Pulmonary artery endothelial cell (primary cell): ENCODE data around the gene CCL5. TPM values are rescaled to one million over a fixed set of nuclear protein-coding genes. Genes with fewer than 3 reads are reported as not detected.
"Not testable (repeated sequence)": the region's sequence is repeated elsewhere in the genome, so short reads cannot be mapped to it uniquely, and the experiment has no call there.

ENCODE experiments used
- DNase-seq: peaks from one replicate; pipeline ENCODE4 v3.0.0-alpha.2; 2011; ENCODE audit warnings: low read depth, low spot score
- total RNA-seq: library from RNA; depleted of rRNA; stranded (reverse); fragments of >200 nt; gene quantifications from 2 replicates; pipeline ENCODE4 v1.2.3, GENCODE V29; 2014

The CCL5 gene
- total RNA-seq, 1 donor from 2014 or later, result 0.13 TPM

DNA sequence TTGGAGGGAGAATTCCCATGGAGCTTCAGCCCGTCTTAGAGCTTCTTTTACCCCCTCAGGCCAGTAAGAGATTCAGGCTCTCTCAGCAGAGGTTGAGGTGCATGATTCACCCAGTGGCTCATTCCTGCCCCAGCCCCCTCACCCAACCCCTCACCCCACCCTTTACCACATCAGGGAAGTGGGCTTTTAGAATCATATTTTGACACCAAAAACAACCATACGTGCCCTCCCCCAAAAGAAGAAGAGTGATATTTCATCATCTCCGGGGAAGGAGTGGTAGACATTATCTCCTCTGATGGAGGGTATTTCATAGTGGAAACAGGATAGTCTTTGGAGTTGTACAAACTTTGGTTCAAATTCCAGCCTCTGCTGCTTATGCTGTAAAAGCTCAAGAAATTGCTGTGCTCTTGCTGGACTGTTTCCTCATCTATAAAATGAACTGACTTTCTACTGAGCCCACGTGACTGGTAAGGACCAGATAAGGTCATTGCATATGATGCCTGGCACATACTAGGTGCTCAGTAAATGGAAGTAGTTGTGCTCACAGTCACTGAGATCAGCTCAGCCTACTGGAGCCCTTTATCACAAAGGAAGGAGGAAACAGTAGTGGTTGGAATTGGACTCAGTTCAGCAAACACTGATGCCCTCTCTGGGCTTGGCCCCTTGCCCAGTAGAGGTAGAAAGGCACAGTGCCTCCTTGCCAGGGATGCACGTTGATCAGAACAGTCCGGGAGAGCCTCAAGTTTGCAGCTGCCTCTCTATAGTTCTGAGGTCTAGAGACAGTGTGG lies 18.3 kb upstream of the CCL5 start:
- no peak for DNase-seq

DNA sequence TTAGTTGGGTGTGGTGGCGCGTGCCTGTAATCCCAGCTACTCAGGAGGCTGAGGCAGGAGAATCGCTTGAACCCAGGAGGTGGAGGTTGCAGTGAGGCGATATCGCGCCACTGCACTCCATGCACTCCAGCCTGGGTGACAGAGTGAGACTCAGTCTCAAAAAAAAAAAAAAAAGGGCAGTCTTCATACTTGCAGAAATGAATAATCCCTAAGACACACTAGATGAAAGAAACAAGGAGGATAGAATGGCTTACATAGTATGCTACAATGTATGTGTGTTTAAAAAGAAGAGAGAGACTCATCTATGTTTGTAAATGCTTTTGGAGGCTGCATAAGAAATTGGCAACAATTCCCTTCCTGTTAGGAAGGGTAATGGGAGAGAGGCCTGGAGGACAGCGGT lies 17.6 kb upstream of the CCL5 start:
- not testable (repeated sequence) for DNase-seq

DNA sequence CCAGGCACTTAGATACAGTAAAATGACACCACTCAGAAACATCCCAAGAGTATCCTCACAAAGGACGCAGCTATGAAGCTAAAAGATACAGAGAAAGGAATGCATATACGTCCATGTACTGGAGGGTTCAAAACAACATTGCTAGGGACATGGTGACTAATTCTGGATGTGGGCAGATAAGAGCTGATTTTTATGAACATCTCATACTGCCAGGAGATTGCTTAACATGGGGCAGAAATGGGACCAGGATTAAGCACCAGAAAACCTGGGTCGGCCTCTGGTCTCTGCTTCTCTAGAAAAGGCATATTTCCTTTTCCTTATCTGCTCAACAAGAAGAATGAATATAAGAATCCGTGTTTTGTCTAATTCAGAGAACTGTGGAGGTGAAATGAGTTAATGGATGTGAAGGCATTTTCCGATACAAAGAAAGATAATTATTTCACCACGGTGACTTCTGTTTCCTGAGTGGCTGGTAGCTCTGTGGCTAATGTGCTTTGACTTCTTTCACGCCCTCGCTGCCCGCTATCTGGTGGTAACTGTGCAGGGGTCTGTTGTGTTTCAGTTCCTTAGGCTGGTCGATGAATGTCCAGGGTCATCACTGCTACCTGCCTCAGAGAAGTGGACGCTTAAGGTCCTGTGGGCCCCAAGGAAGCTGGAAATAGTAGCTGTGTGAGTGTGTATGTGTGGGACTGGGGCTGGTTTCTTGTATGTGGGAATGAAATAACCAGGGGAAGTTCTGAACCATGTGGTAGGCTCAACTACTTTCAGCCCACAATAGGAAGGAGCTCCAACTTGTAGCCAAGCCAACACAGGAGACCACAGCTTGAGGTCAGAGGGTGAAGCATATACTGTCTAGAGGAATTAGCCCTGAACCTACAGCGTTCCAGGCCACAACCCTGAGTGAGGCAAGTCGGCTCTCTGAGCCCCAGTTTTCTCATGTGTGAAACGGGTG lies 15.8 kb upstream of the CCL5 start:
- DNase-seq, result no peak

DNA sequence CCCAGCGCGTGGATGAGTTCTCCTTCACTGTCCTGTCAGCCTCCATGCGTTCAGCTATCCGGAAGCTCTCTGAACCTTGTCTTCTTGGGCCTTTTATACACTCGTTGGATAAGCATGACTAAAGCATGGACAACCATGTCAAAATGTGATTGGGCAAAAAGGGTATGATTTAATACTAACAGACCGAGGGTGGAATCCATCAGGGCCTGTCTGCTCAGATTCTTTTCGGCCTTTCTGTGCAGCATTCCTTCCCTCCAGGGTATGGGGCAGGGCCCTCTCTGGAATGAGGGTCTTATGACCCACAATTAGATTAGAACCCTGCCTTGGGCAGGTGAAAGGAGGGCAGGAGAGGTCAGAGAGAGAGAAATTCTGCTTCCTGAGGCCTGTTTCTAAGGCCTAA lies 14.0 kb upstream of the CCL5 start:
- no peak for DNase-seq

DNA sequence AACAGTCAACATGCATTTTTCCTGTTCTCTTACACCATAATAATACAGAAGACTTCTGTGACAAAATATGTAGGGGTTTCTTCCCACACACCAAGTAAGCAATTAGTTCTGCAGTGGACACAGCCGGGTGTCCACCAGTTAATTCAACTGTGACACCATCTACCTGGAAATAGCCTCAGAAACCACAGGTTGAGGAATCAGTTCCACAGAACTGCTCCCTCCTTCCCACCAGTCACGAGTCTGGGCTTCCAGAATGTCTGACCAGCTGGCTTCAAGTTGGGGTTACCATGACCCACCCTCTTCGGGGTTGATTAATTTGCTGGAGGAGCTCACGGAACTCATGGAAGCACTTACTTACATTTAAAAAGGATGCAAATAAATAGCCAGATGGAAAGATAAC lies 13.6 kb upstream of the CCL5 start:
- DNase-seq, result no peak

DNA sequence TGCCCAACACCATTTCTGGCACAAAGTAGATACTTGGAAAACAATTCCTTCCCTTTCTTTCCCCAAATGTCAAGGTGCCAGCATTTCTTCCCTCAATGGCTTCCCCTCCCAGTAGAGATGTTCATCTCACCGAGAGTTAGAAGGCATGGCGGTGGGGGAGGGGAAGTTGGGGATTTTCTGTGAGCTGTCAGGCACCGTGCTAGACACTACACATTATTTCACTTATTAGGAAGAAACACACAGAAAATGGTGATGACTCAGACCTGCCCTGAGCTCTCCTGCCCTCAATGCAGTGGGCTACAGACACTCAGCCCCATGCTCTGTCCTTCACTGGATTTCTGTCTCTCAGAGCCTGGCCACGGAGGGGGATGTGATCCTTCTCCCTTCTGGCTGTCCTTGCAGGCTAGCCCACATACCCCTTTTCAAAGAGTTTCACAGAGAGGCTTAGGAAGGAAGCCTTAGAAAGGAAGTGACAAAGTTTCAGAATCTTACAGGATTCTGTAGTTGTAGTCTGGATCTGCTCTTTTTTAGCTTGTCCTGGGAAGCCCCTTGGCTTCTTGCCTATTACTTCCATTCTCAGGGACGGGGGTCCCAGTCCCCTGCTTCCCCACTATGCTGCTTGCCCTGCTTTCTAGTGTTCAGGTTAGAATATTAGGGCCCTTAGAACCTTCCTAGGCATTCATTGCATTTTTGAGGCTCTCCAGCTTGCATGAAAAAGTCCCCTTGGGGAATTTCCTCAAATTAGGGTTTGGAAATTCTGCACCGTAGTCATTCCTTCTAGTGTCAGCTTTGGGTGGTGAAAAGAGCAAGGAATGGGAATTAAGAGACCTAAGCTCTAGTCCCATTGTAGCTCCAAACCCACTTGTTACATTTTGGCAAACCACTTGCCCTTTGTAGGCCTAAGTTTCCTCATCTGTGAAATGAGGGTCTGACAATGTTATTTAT lies 12.2 kb upstream of the CCL5 start:
- no peak for DNase-seq

DNA sequence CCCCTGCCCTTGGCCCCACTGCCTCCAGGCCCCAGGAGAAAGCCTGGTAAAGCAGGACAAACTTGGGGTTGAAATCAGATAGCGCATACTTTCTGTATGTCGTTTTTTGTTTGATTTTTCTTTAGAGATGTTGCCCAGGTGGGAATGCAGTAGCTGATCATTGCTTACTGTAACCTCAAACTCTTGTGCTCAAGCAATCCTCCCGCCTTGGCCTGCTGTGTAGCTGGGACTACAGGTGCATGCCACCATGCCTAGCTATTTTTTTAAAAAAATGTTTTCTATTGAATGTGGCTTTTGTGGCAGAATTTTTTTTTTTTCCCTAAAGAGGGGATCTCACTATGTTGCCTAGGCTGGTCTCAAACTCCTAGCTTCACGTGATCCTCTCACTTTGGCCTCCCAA lies 11.1 kb upstream of the CCL5 start:
- DNase-seq, result no peak

DNA sequence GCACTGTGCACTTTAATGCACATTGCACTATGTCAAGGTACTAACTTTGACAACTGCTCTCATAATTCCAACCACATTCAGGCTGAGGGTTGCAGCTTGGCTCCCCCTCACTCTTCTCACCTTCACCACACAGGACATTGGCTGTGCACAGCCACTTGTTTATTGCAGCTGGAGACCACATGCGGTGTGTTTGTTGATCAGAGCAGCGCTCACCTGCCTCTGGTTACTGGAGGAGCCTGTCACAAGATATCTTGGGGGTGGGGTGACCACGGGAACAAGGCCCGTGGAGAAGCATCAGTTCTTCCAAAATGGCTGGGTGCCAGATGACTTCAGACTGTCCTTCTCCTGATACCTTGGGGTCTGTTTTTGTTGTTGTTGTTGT lies 10.6 kb upstream of the CCL5 start:
- DNase-seq, result no peak

DNA sequence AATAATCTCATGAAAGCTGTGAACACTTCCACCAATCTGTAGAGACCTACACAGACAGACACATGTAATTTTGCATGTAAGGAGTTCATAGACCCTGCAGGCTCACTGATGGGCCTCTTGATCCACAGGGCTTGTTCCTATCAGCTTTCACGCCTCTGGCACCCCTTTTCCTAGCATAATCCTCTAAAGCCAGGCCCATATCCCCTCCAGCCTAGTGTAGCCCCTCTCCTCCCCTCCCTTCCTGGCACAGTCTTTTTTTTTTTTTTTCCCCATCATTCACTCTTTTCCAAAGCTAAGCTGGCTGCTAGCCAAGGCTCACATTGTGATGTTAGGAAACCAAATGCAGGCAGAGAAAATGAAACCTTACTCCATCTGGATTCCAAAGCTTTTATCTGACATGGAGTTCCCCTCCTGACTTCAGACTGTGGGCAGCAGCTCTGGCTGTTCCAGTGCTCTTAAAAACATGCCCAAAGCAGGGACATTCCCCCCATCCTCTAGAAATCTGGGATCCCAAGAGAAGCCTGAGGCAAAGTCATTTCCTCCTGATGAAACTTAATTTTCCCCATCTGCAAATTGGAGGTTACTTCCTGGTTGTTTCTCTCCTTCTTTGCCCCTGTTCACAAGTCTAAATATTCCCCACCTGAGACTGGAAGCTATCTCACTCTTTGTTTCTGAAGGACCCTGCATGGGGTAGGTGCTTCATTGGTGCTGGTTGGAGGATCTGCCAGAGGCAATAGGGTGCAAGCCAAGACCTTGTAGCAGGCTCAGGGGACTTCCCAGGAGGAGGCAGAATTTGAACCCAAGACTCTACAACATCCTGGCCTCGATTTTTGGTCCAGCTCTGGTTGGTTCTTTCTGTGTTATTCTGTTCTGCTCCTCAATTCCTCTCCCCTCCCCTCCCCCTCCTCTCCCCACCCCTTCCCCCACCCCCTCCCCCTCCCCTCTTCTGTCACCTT lies 9.9 kb upstream of the CCL5 start:
- peak; percentile 11 for DNase-seq

DNA sequence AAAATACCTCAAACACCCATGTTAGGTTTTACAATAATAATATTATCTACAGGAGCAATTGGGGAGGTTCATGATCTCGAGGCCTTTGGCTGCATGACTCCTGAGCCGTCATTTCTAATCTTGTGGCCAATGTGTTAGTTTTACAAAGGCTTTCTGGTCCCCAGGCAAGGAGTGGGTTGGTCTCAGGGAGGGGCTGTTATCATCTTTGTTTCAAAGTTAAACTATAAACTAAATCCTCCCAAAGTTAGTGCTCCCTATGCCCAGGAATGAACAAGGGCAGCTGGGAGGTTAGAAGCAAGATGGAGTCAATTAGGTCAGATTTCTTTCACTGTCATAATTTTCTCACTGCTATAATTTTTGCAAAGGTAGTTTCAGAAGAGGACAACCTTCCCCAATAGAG lies 9.1 kb upstream of the CCL5 start:
- no peak for DNase-seq

DNA sequence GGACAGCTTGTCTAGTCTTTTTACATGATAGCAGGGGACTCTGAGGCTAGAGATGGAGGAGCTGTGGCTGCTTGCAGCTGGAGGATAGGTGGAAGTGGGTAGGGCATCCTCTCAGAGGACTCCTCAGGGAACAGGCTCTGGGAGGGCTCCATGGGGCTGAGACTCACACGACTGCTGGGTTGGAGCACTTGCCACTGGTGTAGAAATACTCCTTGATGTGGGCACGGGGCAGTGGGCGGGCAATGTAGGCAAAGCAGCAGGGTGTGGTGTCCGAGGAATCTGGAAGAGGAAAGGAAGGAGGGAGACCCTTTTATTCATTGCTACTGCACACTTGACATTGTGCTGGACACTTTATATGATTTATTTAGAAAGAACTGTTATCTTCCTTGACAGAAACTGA lies 1.8 kb downstream of the CCL5 start:
- DNase-seq, result no peak

DNA sequence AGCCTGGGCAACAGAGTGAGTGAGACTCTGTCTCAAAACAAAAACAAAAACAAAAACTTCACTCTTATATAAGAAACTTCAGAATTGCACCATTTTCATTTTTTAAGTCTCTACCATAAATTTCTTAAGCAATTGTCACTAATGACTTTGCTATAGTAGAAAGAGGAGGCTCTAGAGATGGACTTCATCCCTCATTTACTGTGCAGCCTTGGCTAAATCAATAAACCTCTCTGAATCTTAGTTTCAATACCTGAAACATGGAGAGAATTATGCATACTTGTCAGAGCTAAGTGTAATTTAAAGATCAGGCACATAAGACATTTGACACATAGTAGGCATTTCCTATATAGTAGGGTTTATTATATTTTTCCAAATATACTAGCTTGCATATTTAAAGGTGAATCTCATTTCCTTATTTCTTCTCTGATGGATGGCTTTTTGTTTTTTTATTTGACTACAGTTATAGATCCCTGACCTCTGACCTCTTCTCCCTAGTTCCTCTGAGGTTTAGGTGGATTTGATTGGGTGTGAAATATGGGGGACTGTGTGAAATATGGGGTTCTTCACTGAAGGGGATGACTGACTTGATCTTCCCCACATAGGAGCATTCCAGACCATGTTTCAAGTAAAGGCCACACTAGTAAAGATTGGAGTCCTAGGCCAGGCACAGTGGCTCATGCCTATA lies 2.7 kb downstream of the CCL5 start:
- no peak for DNase-seq

DNA sequence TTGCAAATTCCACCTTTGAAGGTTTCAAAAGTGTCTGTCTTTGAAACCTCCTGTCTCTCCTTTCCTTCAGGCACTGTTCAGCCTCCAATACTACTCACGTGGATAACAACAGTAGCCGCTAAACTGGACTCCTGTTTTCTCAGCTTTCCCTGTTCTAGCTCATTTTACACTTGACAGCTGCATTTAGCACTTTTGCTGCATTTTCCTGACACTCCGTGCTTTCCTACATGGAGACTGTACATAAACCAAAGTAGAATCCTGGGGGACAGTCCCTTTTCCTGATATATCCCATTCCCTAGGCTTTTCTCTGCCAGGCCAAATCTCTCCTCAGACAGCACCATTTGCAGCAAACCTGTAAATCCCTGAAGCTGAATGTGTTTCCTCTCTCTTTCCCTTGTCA lies 3.6 kb downstream of the CCL5 start:
- no peak for DNase-seq

DNA sequence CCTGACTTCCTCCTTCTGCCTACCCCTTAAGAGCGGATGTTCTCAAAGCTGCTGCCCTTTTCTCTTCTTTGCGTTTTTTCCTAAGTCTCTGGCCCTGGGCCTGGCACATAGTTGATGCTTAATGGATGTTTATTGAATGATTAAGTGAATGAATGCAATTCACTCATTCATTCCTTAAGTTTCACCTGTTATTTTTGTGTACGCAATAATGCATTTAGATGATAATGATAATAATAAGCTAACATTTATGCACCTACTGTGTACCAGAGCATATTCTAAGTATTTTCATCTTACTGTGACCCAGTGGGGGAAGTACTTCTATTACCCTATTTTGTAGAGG lies 4.4 kb downstream of the CCL5 start:
- no peak for DNase-seq

DNA sequence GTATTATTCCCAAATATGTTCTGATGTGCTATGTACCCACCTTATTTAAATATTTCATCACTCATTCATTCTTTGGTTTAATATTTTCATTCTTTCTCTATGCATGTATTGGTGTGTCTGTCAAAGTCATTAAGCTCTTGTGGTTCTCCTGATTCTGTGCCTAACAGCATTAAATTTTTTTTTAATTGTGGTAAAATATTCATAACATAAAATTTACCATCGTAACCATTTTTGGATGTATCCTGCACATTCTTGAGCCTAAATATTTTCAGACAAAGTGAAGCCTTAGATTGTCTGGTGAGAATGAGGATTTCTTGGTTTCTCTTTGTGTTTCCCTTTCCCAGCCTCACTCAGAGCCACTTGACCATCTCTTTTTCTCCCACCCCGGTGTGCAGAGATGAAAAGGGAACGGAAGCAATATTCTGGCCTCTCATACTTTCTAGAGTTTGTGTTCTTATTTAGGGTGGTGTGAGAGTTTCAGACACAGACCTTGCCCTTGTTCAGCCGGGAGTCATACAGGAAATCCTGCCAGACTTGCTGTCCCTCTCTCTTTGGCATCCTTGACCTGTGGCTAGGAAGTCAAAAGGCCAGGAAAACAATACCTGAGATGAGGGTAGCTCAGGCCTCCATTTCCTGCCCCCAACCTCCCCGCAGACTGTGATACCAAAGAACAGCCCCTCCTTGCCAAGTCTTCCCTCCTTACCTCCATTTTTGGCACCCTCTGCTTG lies 4.9 kb downstream of the CCL5 start:
- DNase-seq, result no peak

DNA sequence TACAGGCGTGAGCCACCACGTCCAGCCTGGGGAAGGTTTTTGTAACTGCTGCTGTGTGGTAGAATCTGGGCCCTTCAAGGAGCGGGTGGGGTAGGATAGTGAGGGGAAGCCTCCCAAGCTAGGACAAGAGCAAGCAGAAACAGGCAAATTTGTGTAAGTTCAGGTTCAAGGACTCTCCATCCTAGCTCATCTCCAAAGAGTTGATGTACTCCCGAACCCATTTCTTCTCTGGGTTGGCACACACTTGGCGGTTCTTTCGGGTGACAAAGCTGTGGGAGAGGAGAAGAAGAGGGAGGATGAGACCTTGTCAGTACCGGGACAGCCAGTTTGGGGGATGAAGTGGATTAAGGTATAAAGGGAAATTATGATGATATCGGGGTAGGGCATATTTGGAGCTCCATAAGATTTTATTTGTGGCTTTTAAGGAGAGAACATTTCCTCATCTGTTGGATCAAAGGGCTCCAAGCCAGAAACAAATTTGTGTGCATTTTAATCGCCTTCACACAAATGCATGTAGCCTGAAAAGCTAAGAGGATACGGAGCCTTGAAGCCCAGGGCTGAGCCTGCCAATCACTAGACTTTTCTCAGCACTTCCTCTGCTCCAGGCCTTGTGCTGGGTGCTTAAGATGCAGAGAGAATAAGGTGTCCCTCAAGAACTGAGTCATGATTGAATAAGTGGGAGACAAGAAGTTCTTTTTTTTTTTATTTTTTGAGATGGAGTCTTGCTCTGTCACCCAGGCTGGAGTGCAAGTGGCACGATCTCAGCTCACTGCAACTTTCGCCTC lies 7.8 kb downstream of the CCL5 start:
- no peak for DNase-seq

DNA sequence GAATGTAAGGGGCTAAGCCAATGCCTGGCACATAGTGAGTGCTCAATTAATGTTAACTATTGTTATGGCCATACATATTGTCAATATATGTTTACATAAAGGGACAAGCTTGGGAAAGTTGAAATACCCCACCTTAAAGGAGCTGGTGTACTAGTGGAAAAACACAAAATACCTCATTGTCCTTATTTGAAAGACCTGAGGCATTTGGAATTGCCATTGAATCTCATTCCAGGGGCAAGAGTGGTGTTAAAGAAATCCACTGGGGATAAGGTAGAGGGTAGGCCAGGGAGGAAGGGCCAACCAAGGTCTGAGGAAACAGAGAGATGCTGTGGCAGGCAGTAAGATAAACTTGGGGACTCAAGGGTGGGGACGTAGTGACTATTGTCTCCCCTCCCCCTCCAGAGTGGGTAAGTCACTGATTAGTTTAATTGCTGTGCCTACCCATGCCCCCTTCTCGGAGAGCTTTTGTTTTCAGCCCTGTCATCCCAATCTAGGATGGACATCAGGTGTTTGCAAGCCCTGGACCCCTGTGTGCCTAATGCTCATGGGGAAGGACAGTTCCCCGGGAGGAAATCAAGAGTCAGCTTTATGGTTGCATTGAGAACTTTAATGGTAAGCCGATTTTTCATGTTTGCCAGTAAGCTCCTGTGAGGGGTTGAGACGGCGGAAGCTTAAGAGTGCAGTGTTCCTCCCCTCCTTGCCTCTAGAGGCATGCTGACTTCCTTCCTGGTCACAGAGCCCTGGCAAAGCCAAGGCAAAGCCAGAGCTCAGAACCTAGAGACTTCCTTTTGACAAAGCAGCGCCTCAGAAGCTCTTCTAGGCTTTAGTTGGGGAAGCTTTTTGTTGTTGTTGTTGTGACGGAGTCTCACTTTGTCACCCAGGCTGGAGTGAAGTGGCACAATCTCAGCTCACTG lies 9.0 kb downstream of the CCL5 start:
- DNase-seq, result no peak
